ENCODE measurements around the gene KANSL2. TPM values are rescaled to one million over a fixed set of nuclear protein-coding genes. Genes with fewer than 3 reads are reported as not detected.
A peak's percentile ranks its signal among the peaks of the same experiment; 100 is the strongest.

The KANSL2 gene
- total RNA-seq, 1 experiment from 2014 or later = 48.1 TPM

DNA sequence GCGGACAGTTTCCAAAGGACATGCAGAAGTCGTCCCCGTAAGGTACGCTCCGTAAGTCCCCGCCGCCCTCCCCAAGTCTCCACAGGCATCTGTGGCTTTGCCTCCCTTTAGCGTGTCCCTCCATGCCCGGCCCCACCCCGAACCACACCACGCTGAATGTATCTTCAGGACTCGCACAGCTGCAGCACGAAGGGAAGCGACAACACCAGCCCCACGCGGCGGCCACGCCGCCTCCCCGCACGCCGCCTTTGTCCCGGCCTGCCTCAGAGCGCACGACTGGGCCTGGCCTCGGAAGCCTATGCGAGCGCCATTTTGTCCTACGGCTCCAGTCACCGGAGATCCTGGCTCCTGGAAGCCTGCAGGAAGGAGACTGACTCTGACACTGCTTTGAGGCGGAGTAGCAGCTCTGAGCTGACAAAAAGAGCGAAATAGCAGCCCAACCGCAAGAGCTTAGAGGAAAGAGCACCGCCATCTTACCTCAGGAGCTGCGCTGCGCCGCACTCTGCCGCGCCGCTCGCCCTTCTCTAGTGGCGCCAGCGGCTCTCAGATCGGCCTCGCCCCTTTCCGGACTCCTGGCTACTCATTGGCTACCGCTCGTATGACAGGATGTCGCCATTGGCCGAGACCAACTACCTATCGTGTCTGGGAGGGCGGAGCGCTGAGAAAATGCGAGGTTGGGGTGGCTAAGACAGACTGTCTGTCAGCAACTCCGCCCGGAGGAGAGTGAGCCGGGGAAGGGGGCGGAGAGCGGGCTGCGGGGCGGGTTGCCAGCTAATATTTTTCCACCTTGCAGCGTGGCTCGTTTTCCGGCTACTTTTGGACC is at the start of gene KANSL2 (continued):
- no peak for TF ChIP-seq CTCF (IDR thresholded peaks at IDR 0.05)
- no peak for TF ChIP-seq ATF2 (CRISPR knock-in tag; IDR thresholded peaks at IDR 0.05; ENCODE audit: borderline replicate concordance, low read depth)
- TF ChIP-seq, protein P1, sequence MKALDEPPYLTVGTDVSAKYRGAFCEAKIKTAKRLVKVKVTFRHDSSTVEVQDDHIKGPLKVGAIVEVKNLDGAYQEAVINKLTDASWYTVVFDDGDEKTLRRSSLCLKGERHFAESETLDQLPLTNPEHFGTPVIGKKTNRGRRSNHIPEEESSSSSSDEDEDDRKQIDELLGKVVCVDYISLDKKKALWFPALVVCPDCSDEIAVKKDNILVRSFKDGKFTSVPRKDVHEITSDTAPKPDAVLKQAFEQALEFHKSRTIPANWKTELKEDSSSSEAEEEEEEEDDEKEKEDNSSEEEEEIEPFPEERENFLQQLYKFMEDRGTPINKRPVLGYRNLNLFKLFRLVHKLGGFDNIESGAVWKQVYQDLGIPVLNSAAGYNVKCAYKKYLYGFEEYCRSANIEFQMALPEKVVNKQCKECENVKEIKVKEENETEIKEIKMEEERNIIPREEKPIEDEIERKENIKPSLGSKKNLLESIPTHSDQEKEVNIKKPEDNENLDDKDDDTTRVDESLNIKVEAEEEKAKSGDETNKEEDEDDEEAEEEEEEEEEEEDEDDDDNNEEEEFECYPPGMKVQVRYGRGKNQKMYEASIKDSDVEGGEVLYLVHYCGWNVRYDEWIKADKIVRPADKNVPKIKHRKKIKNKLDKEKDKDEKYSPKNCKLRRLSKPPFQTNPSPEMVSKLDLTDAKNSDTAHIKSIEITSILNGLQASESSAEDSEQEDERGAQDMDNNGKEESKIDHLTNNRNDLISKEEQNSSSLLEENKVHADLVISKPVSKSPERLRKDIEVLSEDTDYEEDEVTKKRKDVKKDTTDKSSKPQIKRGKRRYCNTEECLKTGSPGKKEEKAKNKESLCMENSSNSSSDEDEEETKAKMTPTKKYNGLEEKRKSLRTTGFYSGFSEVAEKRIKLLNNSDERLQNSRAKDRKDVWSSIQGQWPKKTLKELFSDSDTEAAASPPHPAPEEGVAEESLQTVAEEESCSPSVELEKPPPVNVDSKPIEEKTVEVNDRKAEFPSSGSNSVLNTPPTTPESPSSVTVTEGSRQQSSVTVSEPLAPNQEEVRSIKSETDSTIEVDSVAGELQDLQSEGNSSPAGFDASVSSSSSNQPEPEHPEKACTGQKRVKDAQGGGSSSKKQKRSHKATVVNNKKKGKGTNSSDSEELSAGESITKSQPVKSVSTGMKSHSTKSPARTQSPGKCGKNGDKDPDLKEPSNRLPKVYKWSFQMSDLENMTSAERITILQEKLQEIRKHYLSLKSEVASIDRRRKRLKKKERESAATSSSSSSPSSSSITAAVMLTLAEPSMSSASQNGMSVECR (CRISPR knock-in tag; IDR thresholded peaks at IDR 0.05; ENCODE audit: borderline replicate concordance) = peak; percentile 75
- TF ChIP-seq CREM (CRISPR knock-in tag; IDR thresholded peaks at IDR 0.05) = peak; percentile 75
- TF ChIP-seq NFE2L1 (CRISPR knock-in tag; IDR thresholded peaks at IDR 0.05) = no peak
- no peak for TF ChIP-seq PRRX2 (CRISPR knock-in tag; IDR thresholded peaks at IDR 0.05)
- no peak for TF ChIP-seq ZNF416 (CRISPR knock-in tag; IDR thresholded peaks at IDR 0.05)
- TF ChIP-seq CREB1 (CRISPR knock-in tag; IDR thresholded peaks at IDR 0.05) = 0 out of 2 replicates have a peak, but pooled peaks have one; percentile 65
- TF ChIP-seq SMAD3 (CRISPR knock-in tag; IDR thresholded peaks at IDR 0.05; ENCODE audit: borderline replicate concordance) = 0 out of 2 replicates have a peak, but pooled peaks have one; percentile 14
- TF ChIP-seq IRF2 (CRISPR knock-in tag; IDR thresholded peaks at IDR 0.05; ENCODE audit: borderline replicate concordance, low read depth) = no peak
- no peak; the same call in 1 of the 2 replicates for TF ChIP-seq JUN (CRISPR knock-in tag; IDR thresholded peaks at IDR 0.05)
- TF ChIP-seq ZNF396 (CRISPR knock-in tag; IDR thresholded peaks at IDR 0.05; ENCODE audit: borderline replicate concordance) = no peak
- 0 out of 2 replicates have a peak, but pooled peaks have one; percentile 39 for TF ChIP-seq AFF4 (CRISPR knock-in tag; IDR thresholded peaks at IDR 0.05; ENCODE audit: borderline replicate concordance)

- Mint-ChIP-seq H3K4me1 (0 out of 2 replicates have a peak, but pooled peaks cover 2% of the 10 kb centered on the region), H3K27me3 (ENCODE audit: low read depth) (no peaks in the 10 kb centered on the region; the same call in 1 of the 2 replicates), H3K27ac (no peak overlapping the region), H3K36me3 (no peaks in the 10 kb centered on the region), H3K4me3 (no peak overlapping the region), H3K9me3 (peaks cover 6% of the 10 kb centered on the region)
- ChIA-PET CTCF (interaction anchor here (0.6 kb wide), 1 partner anchor 11 kb away, joined by 3 read pairs; no protein-coding TSS in a partner anchor), POLR2A (no interaction called here)
- ATAC-seq = no peak
- no peak for DNase-seq (ENCODE audit: low spot score)
- TF ChIP-seq, protein P2, sequence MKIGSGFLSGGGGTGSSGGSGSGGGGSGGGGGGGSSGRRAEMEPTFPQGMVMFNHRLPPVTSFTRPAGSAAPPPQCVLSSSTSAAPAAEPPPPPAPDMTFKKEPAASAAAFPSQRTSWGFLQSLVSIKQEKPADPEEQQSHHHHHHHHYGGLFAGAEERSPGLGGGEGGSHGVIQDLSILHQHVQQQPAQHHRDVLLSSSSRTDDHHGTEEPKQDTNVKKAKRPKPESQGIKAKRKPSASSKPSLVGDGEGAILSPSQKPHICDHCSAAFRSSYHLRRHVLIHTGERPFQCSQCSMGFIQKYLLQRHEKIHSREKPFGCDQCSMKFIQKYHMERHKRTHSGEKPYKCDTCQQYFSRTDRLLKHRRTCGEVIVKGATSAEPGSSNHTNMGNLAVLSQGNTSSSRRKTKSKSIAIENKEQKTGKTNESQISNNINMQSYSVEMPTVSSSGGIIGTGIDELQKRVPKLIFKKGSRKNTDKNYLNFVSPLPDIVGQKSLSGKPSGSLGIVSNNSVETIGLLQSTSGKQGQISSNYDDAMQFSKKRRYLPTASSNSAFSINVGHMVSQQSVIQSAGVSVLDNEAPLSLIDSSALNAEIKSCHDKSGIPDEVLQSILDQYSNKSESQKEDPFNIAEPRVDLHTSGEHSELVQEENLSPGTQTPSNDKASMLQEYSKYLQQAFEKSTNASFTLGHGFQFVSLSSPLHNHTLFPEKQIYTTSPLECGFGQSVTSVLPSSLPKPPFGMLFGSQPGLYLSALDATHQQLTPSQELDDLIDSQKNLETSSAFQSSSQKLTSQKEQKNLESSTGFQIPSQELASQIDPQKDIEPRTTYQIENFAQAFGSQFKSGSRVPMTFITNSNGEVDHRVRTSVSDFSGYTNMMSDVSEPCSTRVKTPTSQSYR (CRISPR knock-in tag; IDR thresholded peaks at IDR 0.05) = no peak
- TF ChIP-seq ZNF425 (CRISPR knock-in tag; conservative IDR thresholded peaks at IDR 0.05) (no peak), GABPB1 (CRISPR knock-in tag; IDR thresholded peaks at IDR 0.05) (no peak)
- TF ChIP-seq, protein P3, sequence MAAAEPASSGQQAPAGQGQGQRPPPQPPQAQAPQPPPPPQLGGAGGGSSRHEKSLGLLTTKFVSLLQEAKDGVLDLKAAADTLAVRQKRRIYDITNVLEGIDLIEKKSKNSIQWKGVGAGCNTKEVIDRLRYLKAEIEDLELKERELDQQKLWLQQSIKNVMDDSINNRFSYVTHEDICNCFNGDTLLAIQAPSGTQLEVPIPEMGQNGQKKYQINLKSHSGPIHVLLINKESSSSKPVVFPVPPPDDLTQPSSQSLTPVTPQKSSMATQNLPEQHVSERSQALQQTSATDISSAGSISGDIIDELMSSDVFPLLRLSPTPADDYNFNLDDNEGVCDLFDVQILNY (CRISPR knock-in tag; IDR thresholded peaks at IDR 0.05) = no peak
Observed at GRCh38 chr12:48728807-48729206, 46.8 kb upstream of the KANSL2 start.

Data from WTC11 (cell line).